ENCODE measurements around the gene ACP2. TPM values are rescaled to one million over a fixed set of nuclear protein-coding genes. Genes with fewer than 3 reads are reported as not detected.
"Not testable (repeated sequence)": the region's sequence is repeated elsewhere in the genome, so short reads cannot be mapped to it uniquely, and the experiment has no call there.

Gene ACP2
- total and polyA plus RNA-seq, 4 donors, result 40.3 to 94.4 (median 79.3) TPM

GRCh38 chr11:47192111-47192510 is 56.5 kb downstream of the ACP2 start:
- no peak overlapping the region for H3K4me3 ChIP-seq (ENCODE audit: low read depth in 1 of 3, low read length in 3 of 3)
- WGBS, result 58% methylated on average over 4 of the region's 4 CpGs
- no peak for DNase-seq (ENCODE audit: low spot score)
- H3K27me3 ChIP-seq (ENCODE audit: control insufficient read depth in 4 of 4, insufficient read depth in 4 of 4, low read length in 3 of 4), result no peaks in the 10 kb centered on the region
- TF ChIP-seq GABPA (IDR thresholded peaks at IDR 0.05 in 1 of 2, conservative IDR thresholded peaks at IDR 0.05 in 1 of 2) (no peak), RAD21 (IDR thresholded peaks at IDR 0.05) (no peak), CTCF (IDR thresholded peaks at IDR 0.05; ENCODE audit: low read depth, low read length, missing input control) (no peak), TAF1 (conservative IDR thresholded peaks at IDR 0.05) (no peak), SP1 (IDR thresholded peaks at IDR 0.05) (no peak), FOXA1 (IDR thresholded peaks at IDR 0.05) (no peak), NR2F2 (IDR thresholded peaks at IDR 0.05) (no peak), YY1 (IDR thresholded peaks at IDR 0.05) (no peak), ZBTB33 (IDR thresholded peaks at IDR 0.05) (no peak), HNF4A (conservative IDR thresholded peaks at IDR 0.05) (no peak), FOXA2 (IDR thresholded peaks at IDR 0.05) (no peak), HNF4G (IDR thresholded peaks at IDR 0.05) (no peak), ATF3 (IDR thresholded peaks at IDR 0.05) (no peak), MAX (IDR thresholded peaks at IDR 0.05) (no peak), EGR1 (IDR thresholded peaks at IDR 0.05; ENCODE audit: low read depth in 2 of 2) (no peak), RXRA (IDR thresholded peaks at IDR 0.05) (no peak), JUND (IDR thresholded peaks at IDR 0.05) (no peak)
- no peaks in the 10 kb centered on the region for H3K9me3 ChIP-seq (ENCODE audit: control insufficient read depth in 4 of 4, low read length in 3 of 4)
- no peak overlapping the region for H3K27ac ChIP-seq (ENCODE audit: low read depth in 1 of 2, low read length in 2 of 2)
- no peaks in the 10 kb centered on the region for H3K36me3 ChIP-seq (ENCODE audit: control insufficient read depth in 4 of 4, insufficient read depth in 3 of 4, low read depth in 1 of 4, low read length in 3 of 4)
- no peak overlapping the region for H3K9ac ChIP-seq (ENCODE audit: low read depth in 1 of 2, low read length in 2 of 2)
- H3K4me1 ChIP-seq (ENCODE audit: control insufficient read depth in 4 of 4, insufficient read depth in 4 of 4, low read length in 3 of 4), result peaks cover 3 to 25% (median 19%) of the 10 kb centered on the region in 4 donors

DNA sequence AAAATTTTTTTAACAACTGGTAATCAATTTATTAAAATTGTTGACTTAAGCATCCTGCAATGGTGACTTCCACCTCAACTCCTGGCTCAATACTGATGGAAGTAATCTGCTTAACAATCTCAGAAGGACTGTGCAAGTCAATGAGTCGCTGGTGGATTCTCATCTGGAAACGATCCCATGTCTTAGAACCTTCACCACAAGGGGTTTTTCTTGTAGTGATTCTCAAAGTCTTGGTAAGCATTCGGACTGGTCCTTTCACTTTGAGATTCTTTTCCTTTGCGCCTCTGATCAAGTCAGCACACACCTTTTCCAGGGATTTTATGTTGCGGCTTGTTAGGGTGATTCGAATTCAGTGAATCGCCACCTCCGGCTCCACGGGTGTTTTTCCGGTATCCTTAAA is 57.5 kb downstream of the ACP2 start:
- not testable (repeated sequence) for DNase-seq (ENCODE audit: low spot score); H3K9me3 ChIP-seq (ENCODE audit: control insufficient read depth in 4 of 4, low read length in 3 of 4); H3K27ac ChIP-seq (ENCODE audit: low read depth in 1 of 2, low read length in 2 of 2); H3K27me3 ChIP-seq (ENCODE audit: control insufficient read depth in 4 of 4, insufficient read depth in 4 of 4, low read length in 3 of 4); H3K36me3 ChIP-seq (ENCODE audit: control insufficient read depth in 4 of 4, insufficient read depth in 3 of 4, low read depth in 1 of 4, low read length in 3 of 4); H3K9ac ChIP-seq (ENCODE audit: low read depth in 1 of 2, low read length in 2 of 2); H3K4me3 ChIP-seq (ENCODE audit: low read depth in 1 of 3, low read length in 3 of 3)
- 93% methylated on average over 10 of the region's 10 CpGs for WGBS
- peaks cover 3 to 32% (median 27%) of the 10 kb centered on the region in 4 donors for H3K4me1 ChIP-seq (ENCODE audit: control insufficient read depth in 4 of 4, insufficient read depth in 4 of 4, low read length in 3 of 4)

Other genes with a start within 250 kb of the ACP2 start
- gene ARFGAP2, start 71.9 kb downstream of the ACP2 start, total RNA-seq, result 100 to 1,000 TPM in 1 of 2 donors, 10 to 100 TPM in 1; 61.1 to 163 TPM
- 10 to 100 TPM; 37.3 to 44.9 TPM for gene ARFGAP2, start 71.9 kb downstream of the ACP2 start, polyA plus RNA-seq
- 10 to 100 TPM; 12.1 to 20.6 TPM for gene PACSIN3, start 62.4 kb downstream of the ACP2 start, total RNA-seq
- 10 to 100 TPM; 18.7 to 23.3 TPM for gene PACSIN3, start 62.4 kb downstream of the ACP2 start, polyA plus RNA-seq
- gene DDB2, start 33.8 kb downstream of the ACP2 start, total RNA-seq, result 1 to 10 TPM; 6.6 to 7.6 TPM
- gene DDB2, start 33.8 kb downstream of the ACP2 start, polyA plus RNA-seq, result 10 to 100 TPM in 1 of 2 donors, 1 to 10 TPM in 1; 10.0 to 11.9 TPM
- gene NR1H3, start 9.2 kb upstream of the ACP2 start, total RNA-seq, result 10 to 100 TPM; 52.8 to 55.2 TPM
- gene NR1H3, start 9.2 kb upstream of the ACP2 start, polyA plus RNA-seq, result 10 to 100 TPM; 56.0 to 57.3 TPM
- 10 to 100 TPM in 1 of 2 donors, 1 to 10 TPM in 1; 9.9 to 20.5 TPM for gene MADD, start 21.3 kb upstream of the ACP2 start, total RNA-seq
- 10 to 100 TPM in 1 of 2 donors, 1 to 10 TPM in 1; 9.9 to 12.2 TPM for gene MADD, start 21.3 kb upstream of the ACP2 start, polyA plus RNA-seq
- gene MYBPC3, start 103.9 kb upstream of the ACP2 start, total RNA-seq, result under 1 TPM in 1 of 2 donors, not detected in 1; 0.25 TPM
- gene MYBPC3, start 103.9 kb upstream of the ACP2 start, polyA plus RNA-seq, result under 1 TPM in 1 of 2 donors, not detected in 1; 0.01 TPM
- gene SPI1, start 129.7 kb upstream of the ACP2 start, total RNA-seq, result 10 to 100 TPM; 12.5 to 14.2 TPM
- 10 to 100 TPM in 1 of 2 donors, 1 to 10 TPM in 1; 2.3 to 14.4 TPM for gene SPI1, start 129.7 kb upstream of the ACP2 start, polyA plus RNA-seq
- 10 to 100 TPM in 1 of 2 donors, 1 to 10 TPM in 1; 8.2 to 13.0 TPM for gene SLC39A13, start 159.8 kb upstream of the ACP2 start, total RNA-seq
- 10 to 100 TPM in 1 of 2 donors, 1 to 10 TPM in 1; 8.4 to 17.5 TPM for gene SLC39A13, start 159.8 kb upstream of the ACP2 start, polyA plus RNA-seq
- 10 to 100 TPM; 58.0 to 96.6 TPM for gene PSMC3, start 177.6 kb upstream of the ACP2 start, total RNA-seq
- gene PSMC3, start 177.6 kb upstream of the ACP2 start, polyA plus RNA-seq, result 100 to 1,000 TPM; 110 TPM
- gene RAPSN, start 200.3 kb upstream of the ACP2 start, total RNA-seq, result under 1 TPM in 1 of 2 donors, not detected in 1; 0.59 TPM
- gene RAPSN, start 200.3 kb upstream of the ACP2 start, polyA plus RNA-seq, result under 1 TPM; 0.12 to 0.28 TPM